Trophoblast cell (in vitro differentiated cells and primary cell): ENCODE data around the gene RGS19.

ENCODE experiments used
- DNase-seq, 2 donors: peaks; one replicate each; pipeline ENCODE4 v3.0.0-alpha.2; 2016
- H2AFZ ChIP-seq: 2 replicates; pipeline ENCODE4 v1.6.1; 2013; ENCODE audit warnings: low read length, moderate library complexity, mild to moderate bottlenecking; ENCODE audit not compliant: insufficient read depth, poor library complexity
- H2AK5ac ChIP-seq: 2 replicates; pipeline ENCODE4 v1.6.1; 2013; ENCODE audit warnings: mild to moderate bottlenecking, low read length
- H2BK120ac ChIP-seq: 2 replicates; pipeline ENCODE4 v1.6.1; 2013; ENCODE audit warnings: low read length, mild to moderate bottlenecking, moderate library complexity; ENCODE audit not compliant: insufficient read depth, poor library complexity
- H2BK12ac ChIP-seq: 2 replicates; pipeline ENCODE4 v1.6.1; 2013; ENCODE audit warnings: mild to moderate bottlenecking, low read length, moderate library complexity
- H2BK5ac ChIP-seq: 2 replicates; pipeline ENCODE4 v1.6.1; 2013; ENCODE audit warnings: low read length, low read depth, moderate library complexity, mild to moderate bottlenecking; ENCODE audit not compliant: poor library complexity
- H3K14ac ChIP-seq: 2 replicates; pipeline ENCODE4 v1.6.1; 2013; ENCODE audit warnings: mild to moderate bottlenecking, low read length
- H3K18ac ChIP-seq: 2 replicates; pipeline ENCODE4 v1.6.1; 2013; ENCODE audit warnings: mild to moderate bottlenecking, low read length
- H3K23ac ChIP-seq: 2 replicates; pipeline ENCODE4 v1.6.1; 2013; ENCODE audit warnings: low read length
- H3K27ac ChIP-seq: 2 replicates; pipeline ENCODE4 v1.5.1; 2013; ENCODE audit warnings: low read depth, mild to moderate bottlenecking, inconsistent platforms, low read length, moderate library complexity
- H3K27me3 ChIP-seq: 2 replicates; pipeline ENCODE4 v1.6.1; 2013; ENCODE audit warnings: inconsistent platforms, mild to moderate bottlenecking, low read length, moderate library complexity; ENCODE audit not compliant: insufficient read depth
- H3K36me3 ChIP-seq, 2 experiments: 1 replicate in 1 of 2; 2 replicates in 1 of 2; pipeline ENCODE4 v1.6.1; 2013; ENCODE audit warnings: low read length in 2 of 2, mild to moderate bottlenecking in 2 of 2, moderate library complexity in 1 of 2; ENCODE audit not compliant: insufficient read depth in 2 of 2, control insufficient read depth in 1 of 2
- H3K4ac ChIP-seq: 2 replicates; pipeline ENCODE4 v1.6.1; 2013; ENCODE audit warnings: low read depth, mild to moderate bottlenecking, low read length, moderate library complexity
- H3K4me1 ChIP-seq, 2 experiments: 1 replicate in 1 of 2; 2 replicates in 1 of 2; pipeline ENCODE4 v1.6.1; 2013; ENCODE audit warnings: low read length in 2 of 2, mild to moderate bottlenecking in 2 of 2, moderate library complexity in 1 of 2; ENCODE audit not compliant: insufficient read depth in 2 of 2, control insufficient read depth in 1 of 2
- H3K4me2 ChIP-seq: 2 replicates; pipeline ENCODE4 v1.6.1; 2013; ENCODE audit warnings: inconsistent platforms, mild to moderate bottlenecking, low read length, moderate library complexity
- H3K4me3 ChIP-seq: 2 replicates; pipeline ENCODE4 v1.5.1; 2013; ENCODE audit warnings: mild to moderate bottlenecking, low read depth, low read length, inconsistent platforms
- H3K79me1 ChIP-seq: one replicate; pipeline ENCODE4 v1.6.1; 2013; ENCODE audit warnings: low read length
- H3K79me2 ChIP-seq: 2 replicates; pipeline ENCODE4 v1.6.1; 2013; ENCODE audit warnings: low read length, mild to moderate bottlenecking; ENCODE audit not compliant: control insufficient read depth, insufficient read depth, poor library complexity
- H3K9ac ChIP-seq: 2 replicates; pipeline ENCODE4 v1.6.1; 2013; ENCODE audit warnings: mild to moderate bottlenecking, low read length
- H3K9me3 ChIP-seq: 2 replicates; pipeline ENCODE4 v1.6.1; 2013; ENCODE audit warnings: low read depth, mild to moderate bottlenecking, control low read depth, inconsistent platforms, low read length; ENCODE audit not compliant: insufficient read depth
- H4K12ac ChIP-seq: 2 replicates; pipeline ENCODE4 v1.6.1; 2013; ENCODE audit warnings: low read depth, mild to moderate bottlenecking, low read length, moderate library complexity
- H4K8ac ChIP-seq: 2 replicates; pipeline ENCODE4 v1.6.1; 2013; ENCODE audit warnings: low read depth, mild to moderate bottlenecking, low read length, moderate library complexity
- H4K91ac ChIP-seq: one replicate; pipeline ENCODE4 v1.6.1; 2013; ENCODE audit warnings: low read depth, mild to moderate bottlenecking, low read length, moderate library complexity
- WGBS: extraction: QIAGEN DNeasy Blood & Tissue Kit; methylation state at CpG from one replicate; pipeline ENCODE4 v1.1.7; 2013; ENCODE audit warnings: missing lambda C conversion rate; ENCODE audit not compliant: insufficient read length, insufficient coverage; ENCODE audit errors: extremely low coverage; 5-methylcytosine and 5-hydroxymethylcytosine counted together

The RGS19 gene

DNA sequence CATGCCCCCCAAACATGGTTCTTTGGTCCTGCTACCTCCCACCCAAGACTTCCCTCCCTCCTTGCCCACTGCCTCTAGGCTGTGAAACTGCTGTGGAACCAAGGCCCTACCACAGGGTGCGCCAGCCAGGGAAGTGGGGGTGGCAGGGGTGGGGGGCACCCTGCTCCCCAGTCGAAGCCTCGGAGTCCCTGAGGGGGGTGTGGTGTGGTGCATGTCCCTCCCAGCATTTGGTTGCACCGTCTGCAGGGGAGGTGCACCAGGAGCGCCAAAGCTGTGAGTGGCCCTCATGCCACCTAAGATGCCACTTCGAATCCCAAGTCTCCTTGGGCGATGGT, 1.8 kb downstream of the RGS19 start:
- Histone ChIP-seq H3K4me1 (peaks cover 4 to 16% of the 10 kb centered on the region in 2 experiments), H3K27ac (no peak overlapping the region), H3K18ac (no peak overlapping the region), H3K79me1 (peaks cover 11% of the 10 kb centered on the region), H2AK5ac (no peak overlapping the region), H2BK5ac (no peak overlapping the region), H2AFZ (no peak overlapping the region), H4K91ac (no peak overlapping the region), H3K14ac (no peak overlapping the region), H3K9me3 (no peaks in the 10 kb centered on the region), H3K36me3 (peaks cover 17 to 22% of the 10 kb centered on the region in 2 experiments), H2BK12ac (no peak overlapping the region), H3K23ac (no peak overlapping the region), H2BK120ac (no peak overlapping the region), H3K79me2 (peaks cover 10% of the 10 kb centered on the region), H3K27me3 (peaks cover 4% of the 10 kb centered on the region), H3K9ac (no peak overlapping the region), H3K4me3 (no peak overlapping the region), H4K12ac (no peak overlapping the region), H3K4me2 (no peak overlapping the region), H3K4ac (no peak overlapping the region), H4K8ac (no peak overlapping the region)
- DNase-seq, result no peak
- no CpG with 5 or more reads among the region's 7 CpGs for WGBS

GRCh38 chr20:64077094-64077493, 2.2 kb downstream of the RGS19 start:
- DNase-seq, result no peak
- peaks cover 10% of the 10 kb centered on the region for H3K79me2 ChIP-seq
- peaks cover 4% of the 10 kb centered on the region for H3K27me3 ChIP-seq
- H2AK5ac ChIP-seq, result no peak overlapping the region
- H3K4me2 ChIP-seq, result no peak overlapping the region
- peaks cover 4 to 12% of the 10 kb centered on the region in 2 experiments for H3K4me1 ChIP-seq
- no peak overlapping the region for H3K9ac ChIP-seq
- H2BK12ac ChIP-seq, result no peak overlapping the region
- no peak overlapping the region for H4K8ac ChIP-seq
- H3K79me1 ChIP-seq, result peaks cover 11% of the 10 kb centered on the region
- H3K18ac ChIP-seq, result no peak overlapping the region
- H2BK120ac ChIP-seq, result no peak overlapping the region
- H3K14ac ChIP-seq, result no peak overlapping the region
- no peaks in the 10 kb centered on the region for H3K9me3 ChIP-seq
- H3K4me3 ChIP-seq, result no peak overlapping the region
- H4K91ac ChIP-seq, result no peak overlapping the region
- H3K27ac ChIP-seq, result no peak overlapping the region
- H2AFZ ChIP-seq, result no peak overlapping the region
- peaks cover 21 to 26% of the 10 kb centered on the region in 2 experiments for H3K36me3 ChIP-seq
- no peak overlapping the region for H3K23ac ChIP-seq
- H3K4ac ChIP-seq, result no peak overlapping the region
- no peak overlapping the region for H4K12ac ChIP-seq
- H2BK5ac ChIP-seq, result no peak overlapping the region
- no CpG with 5 or more reads among the region's 8 CpGs for WGBS

GRCh38 chr20:64076061-64076997, 3.0 kb downstream of the RGS19 start:
- Histone ChIP-seq H3K79me1 (peaks cover 11% of the 10 kb centered on the region), H4K91ac (no peak overlapping the region), H3K18ac (no peak overlapping the region), H3K4me2 (no peak overlapping the region), H3K9me3 (no peaks in the 10 kb centered on the region), H2AK5ac (no peak overlapping the region), H4K12ac (no peak overlapping the region), H3K27ac (no peak overlapping the region), H3K23ac (no peak overlapping the region), H3K27me3 (no peaks in the 10 kb centered on the region), H3K14ac (no peak overlapping the region), H4K8ac (no peak overlapping the region), H3K4me3 (no peak overlapping the region), H3K4ac (no peak overlapping the region), H2BK12ac (no peak overlapping the region), H2BK5ac (no peak overlapping the region), H2BK120ac (no peak overlapping the region), H3K9ac (no peak overlapping the region), H3K79me2 (peaks cover 10% of the 10 kb centered on the region), H3K36me3 (peaks cover 21 to 32% of the 10 kb centered on the region in 2 experiments), H3K4me1 (peaks cover 4 to 8% of the 10 kb centered on the region in 2 experiments), H2AFZ (no peak overlapping the region)
- no CpG with 5 or more reads among the region's 22 CpGs for whole genome bisulfite sequencing
- DNase-seq, result no peak

- DNase-seq, result no peak
- H3K4me1 ChIP-seq, result peaks cover 4 to 8% of the 10 kb centered on the region in 2 experiments
- H3K23ac ChIP-seq, result no peak overlapping the region
- H4K8ac ChIP-seq, result no peak overlapping the region
- no peaks in the 10 kb centered on the region for H3K27me3 ChIP-seq
- no peak overlapping the region for H3K4ac ChIP-seq
- H3K4me3 ChIP-seq, result no peak overlapping the region
- H2AK5ac ChIP-seq, result no peak overlapping the region
- no peak overlapping the region for H3K27ac ChIP-seq
- no peak overlapping the region for H3K9ac ChIP-seq
- no CpG with 5 or more reads among the region's 12 CpGs for WGBS
- H3K9me3 ChIP-seq, result no peaks in the 10 kb centered on the region
- H2AFZ ChIP-seq, result no peak overlapping the region
- no peak overlapping the region for H3K14ac ChIP-seq
- peaks cover 21 to 32% of the 10 kb centered on the region in 2 experiments for H3K36me3 ChIP-seq
- H3K18ac ChIP-seq, result no peak overlapping the region
- H2BK12ac ChIP-seq, result no peak overlapping the region
- H3K4me2 ChIP-seq, result no peak overlapping the region
- no peak overlapping the region for H4K12ac ChIP-seq
- H2BK5ac ChIP-seq, result no peak overlapping the region
- H2BK120ac ChIP-seq, result no peak overlapping the region
- peaks cover 11% of the 10 kb centered on the region for H3K79me1 ChIP-seq
- peaks cover 10% of the 10 kb centered on the region for H3K79me2 ChIP-seq
- H4K91ac ChIP-seq, result no peak overlapping the region
These were observed 3.8 kb downstream of the RGS19 start for GRCh38 chr20:64075556-64075955.
